Activated naive CD4-positive, alpha-beta T cell treated with anti-CD3 and anti-CD28 coated beads, Interleukin-2, amount 10 ng/mL, durations not matched to agents 7 days and 5 days (primary cell): ENCODE measurements around the gene KRT28.
A peak's percentile ranks its signal among the peaks of the same experiment; 100 is the strongest.
"Not testable (repeated sequence)": the region's sequence is repeated elsewhere in the genome, so short reads cannot be mapped to it uniquely, and the experiment has no call there.

Experiments
- CTCF ChIA-PET: fragments of 350-600 bp; sonication (Branson Sonifier 250); formaldehyde crosslinking; loops from one replicate; lab custom pipeline; 2021; ENCODE audit warnings: antibody characterized with exemption; lab: Charles Lee
- DNase-seq: peaks from one replicate; pipeline ENCODE4 v3.0.0-alpha.2; 2020
- H3K27ac Mint-ChIP-seq: one replicate; pipeline ENCODE4 v1.8.0; 2021; ENCODE audit warnings: mild to moderate bottlenecking, moderate library complexity, mixed read lengths
- H3K27me3 Mint-ChIP-seq: one replicate; pipeline ENCODE4 v1.8.0; 2021; ENCODE audit warnings: mild to moderate bottlenecking, mixed read lengths
- H3K36me3 Mint-ChIP-seq: one replicate; pipeline ENCODE4 v1.8.0; 2021; ENCODE audit warnings: mixed read lengths
- H3K4me1 Mint-ChIP-seq: one replicate; pipeline ENCODE4 v1.8.0; 2021; ENCODE audit warnings: mixed read lengths
- H3K4me3 Mint-ChIP-seq: one replicate; pipeline ENCODE4 v1.8.0; 2021; ENCODE audit warnings: mild to moderate bottlenecking, moderate library complexity, mixed read lengths
- H3K9me3 Mint-ChIP-seq: one replicate; pipeline ENCODE4 v1.8.0; 2021; ENCODE audit warnings: mixed read lengths

KRT28 gene

DNA sequence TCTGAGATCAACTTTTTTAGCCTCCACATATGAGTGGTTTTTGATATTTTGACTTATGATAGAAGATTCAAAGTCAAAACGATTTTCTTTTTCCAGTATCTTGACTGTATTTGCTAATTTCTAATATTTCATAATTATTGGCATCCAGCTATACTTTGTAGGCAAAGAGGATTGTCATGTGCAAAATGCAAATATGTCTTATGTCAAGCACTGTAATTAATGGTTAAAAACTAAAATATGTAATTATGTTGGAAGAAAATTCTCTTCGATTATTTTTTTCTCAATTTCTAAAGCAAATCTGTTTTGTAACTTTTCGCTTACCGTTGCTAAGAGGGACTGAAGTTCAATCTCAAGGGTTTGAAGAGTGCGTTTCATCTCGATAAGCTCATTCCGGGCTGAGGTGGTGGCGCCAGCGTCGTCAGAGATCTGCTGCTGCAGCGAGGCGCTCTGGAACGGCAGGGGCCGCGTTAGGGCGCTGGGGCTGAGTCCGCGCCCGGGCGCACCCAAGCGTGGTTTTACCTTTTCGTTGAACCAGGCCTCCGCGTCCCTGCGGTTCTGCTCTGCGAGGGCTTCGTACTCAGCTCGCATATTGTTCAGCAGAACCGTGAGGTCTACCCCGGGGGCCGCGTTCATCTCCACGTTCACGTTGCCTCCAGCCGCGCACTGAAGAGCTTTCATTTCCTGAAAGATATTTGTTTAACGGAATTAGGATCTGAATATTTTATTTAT, 20.4 kb downstream of the KRT28 start:
- DNase-seq: peak; percentile 34
- H3K27ac Mint-ChIP-seq: no peak overlapping the region
- peak overlapping the region; percentile 13 for H3K4me3 Mint-ChIP-seq
- CTCF ChIA-PET: no interaction called here
- H3K36me3 Mint-ChIP-seq: no peaks in the 10 kb centered on the region
- H3K4me1 Mint-ChIP-seq: no peaks in the 10 kb centered on the region
- H3K9me3 Mint-ChIP-seq: no peaks in the 10 kb centered on the region
- peaks cover 42% of the 10 kb centered on the region for H3K27me3 Mint-ChIP-seq

DNA sequence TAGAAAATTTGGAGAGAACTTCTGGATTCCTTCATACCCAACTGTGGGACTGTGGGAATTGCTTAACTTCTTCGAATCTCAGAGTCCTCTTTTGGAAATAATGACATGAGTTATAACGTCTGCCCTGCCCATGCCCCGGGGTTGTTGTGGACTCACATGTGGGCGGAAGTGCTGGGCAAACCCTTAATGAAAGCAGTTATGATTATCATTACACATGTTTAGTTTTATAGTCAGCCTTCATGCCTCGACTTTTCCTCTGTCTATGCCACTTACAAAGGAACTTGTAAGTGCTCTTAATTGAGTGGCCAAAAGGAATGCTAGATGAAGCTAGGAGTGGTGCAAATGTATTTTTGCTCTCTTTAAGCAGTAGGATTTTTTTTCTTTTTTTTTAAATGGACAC, 21.3 kb downstream of the KRT28 start:
- no peak for DNase-seq
- Mint-ChIP-seq H3K27me3 (peaks cover 42% of the 10 kb centered on the region), H3K4me1 (no peaks in the 10 kb centered on the region), H3K9me3 (no peaks in the 10 kb centered on the region), H3K4me3 (no peak overlapping the region), H3K36me3 (no peaks in the 10 kb centered on the region), H3K27ac (no peak overlapping the region)
- CTCF ChIA-PET: no interaction called here

DNA sequence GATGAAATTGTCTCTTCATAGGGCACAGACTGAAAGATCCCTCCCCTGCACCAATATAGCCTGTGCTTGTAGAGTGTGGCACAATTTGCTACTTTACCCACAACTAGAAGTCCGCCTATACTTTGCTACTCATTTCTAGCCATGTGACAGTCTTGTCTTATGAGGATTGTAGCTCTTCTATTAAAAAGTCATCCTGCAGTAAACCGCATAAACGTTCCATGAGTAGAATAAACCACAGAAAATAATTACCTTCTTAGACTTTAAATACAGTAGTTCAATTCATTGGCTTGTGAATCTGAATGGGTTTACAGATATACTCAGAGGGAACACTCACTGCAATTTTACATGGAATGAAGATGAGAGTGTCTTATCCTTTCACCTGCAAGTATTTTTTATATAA, 21.8 kb downstream of the KRT28 start:
- H3K27ac Mint-ChIP-seq: no peak overlapping the region
- peaks cover 42% of the 10 kb centered on the region for H3K27me3 Mint-ChIP-seq
- H3K4me1 Mint-ChIP-seq: no peaks in the 10 kb centered on the region
- H3K36me3 Mint-ChIP-seq: no peaks in the 10 kb centered on the region
- no peak for DNase-seq
- H3K4me3 Mint-ChIP-seq: no peak overlapping the region
- H3K9me3 Mint-ChIP-seq: no peaks in the 10 kb centered on the region
- CTCF ChIA-PET: no interaction called here

DNA sequence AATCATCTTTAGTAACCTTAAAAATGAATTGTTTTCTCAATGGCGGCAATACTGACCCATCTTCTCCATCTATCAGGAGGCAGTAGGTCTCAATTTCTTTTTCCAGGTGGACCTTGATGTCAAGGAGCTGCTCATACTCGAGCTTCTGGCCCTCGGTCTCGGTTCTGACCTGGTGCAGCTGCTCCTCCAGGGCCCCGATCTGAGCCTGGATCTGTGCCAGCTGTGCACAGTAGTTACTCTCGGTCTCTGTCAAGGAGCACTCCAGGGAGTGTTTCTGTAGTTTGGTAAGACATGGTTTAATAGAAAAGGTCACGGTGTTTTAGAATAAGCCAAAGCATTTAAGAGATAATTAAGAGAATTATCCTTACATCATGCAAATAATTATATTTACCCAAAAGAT, 22.3 kb downstream of the KRT28 start:
- Mint-ChIP-seq H3K4me3 (no peak overlapping the region), H3K27ac (no peak overlapping the region), H3K9me3 (no peaks in the 10 kb centered on the region), H3K36me3 (no peaks in the 10 kb centered on the region), H3K4me1 (no peaks in the 10 kb centered on the region), H3K27me3 (peaks cover 43% of the 10 kb centered on the region)
- CTCF ChIA-PET: no interaction called here
- no peak for DNase-seq

DNA sequence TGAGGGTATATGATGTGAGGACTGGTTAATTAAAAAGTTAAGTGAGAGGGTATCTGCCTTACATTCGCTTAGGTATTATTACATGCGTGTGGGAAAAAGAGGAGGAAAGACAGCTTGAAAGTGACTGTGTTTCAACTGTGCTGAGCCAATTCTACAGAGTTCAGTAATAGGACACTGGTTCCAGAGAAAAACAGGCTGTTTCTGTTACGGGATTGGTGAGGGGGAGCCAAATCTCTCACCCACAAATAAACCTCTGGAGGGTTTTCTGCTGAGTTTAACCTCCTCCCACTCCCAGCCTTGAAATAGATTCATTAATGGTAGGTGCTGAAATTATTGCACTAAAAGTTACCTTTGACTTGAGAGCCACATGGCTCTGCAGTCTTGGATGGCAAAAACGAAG, 23.8 kb downstream of the KRT28 start:
- H3K4me1 Mint-ChIP-seq: no peaks in the 10 kb centered on the region
- CTCF ChIA-PET: no interaction called here
- H3K4me3 Mint-ChIP-seq: no peak overlapping the region
- H3K9me3 Mint-ChIP-seq: no peaks in the 10 kb centered on the region
- H3K27ac Mint-ChIP-seq: no peak overlapping the region
- peaks cover 43% of the 10 kb centered on the region for H3K27me3 Mint-ChIP-seq
- H3K36me3 Mint-ChIP-seq: no peaks in the 10 kb centered on the region
- DNase-seq: no peak

DNA sequence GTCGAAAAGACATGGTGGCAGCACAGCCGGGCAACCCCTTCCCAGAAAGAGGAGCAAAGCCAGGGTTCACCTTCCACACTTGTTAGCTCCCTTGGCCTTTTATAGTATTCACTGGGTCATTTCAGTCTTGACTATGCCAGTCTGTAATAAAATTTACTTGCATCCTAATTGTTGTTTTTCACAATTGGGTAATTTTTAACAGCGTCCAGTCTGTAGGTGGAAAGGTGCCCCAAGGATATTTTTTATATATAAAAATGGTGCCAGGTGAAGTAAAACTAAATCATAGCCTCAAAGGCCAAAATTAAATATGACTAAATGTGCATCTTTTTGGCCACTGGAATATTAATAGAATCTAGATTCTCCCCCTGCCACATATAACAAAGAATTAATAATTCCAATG, 27.7 kb downstream of the KRT28 start, which contains the start of gene KRT26:
KRT26 (minus strand) TSS at position 101 of the 400 bp plus-strand sequence; CDS start at position 13, 88 bp downstream.
- H3K27me3 Mint-ChIP-seq: peaks cover 26% of the 10 kb centered on the region
- no peak within 1 kb of the TSS for H3K27ac Mint-ChIP-seq
- H3K9me3 Mint-ChIP-seq: no peaks in the 10 kb centered on the region
- CTCF ChIA-PET: no interaction called here
- no peaks in the 10 kb centered on the region for H3K4me1 Mint-ChIP-seq
- H3K36me3 Mint-ChIP-seq: no peaks in the 10 kb centered on the region
- H3K4me3 Mint-ChIP-seq: no peak within 1 kb of the TSS
- no peak for DNase-seq

DNA sequence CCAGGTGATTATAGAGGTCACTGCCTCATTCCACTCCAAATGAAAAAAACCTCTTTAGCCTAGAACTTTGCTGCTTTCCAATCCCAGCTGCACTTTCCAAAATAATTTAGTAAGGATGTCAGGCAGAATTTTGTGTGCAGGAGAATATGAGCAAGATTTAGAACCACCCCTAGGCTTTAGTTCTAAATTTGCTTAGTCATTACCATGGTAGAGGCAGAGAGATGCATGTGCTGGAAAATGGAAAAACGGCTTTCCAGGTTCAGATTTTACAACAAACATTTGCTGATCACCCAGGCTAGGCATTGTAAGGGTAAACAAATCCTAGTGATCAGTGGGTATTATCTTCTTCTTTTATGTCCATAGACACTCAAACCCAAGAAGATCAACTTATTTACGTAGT, 34.1 kb downstream of the KRT28 start:
- Mint-ChIP-seq H3K27ac (no peak overlapping the region), H3K4me3 (no peak overlapping the region), H3K27me3 (peaks cover 32% of the 10 kb centered on the region), H3K36me3 (no peaks in the 10 kb centered on the region), H3K4me1 (no peaks in the 10 kb centered on the region), H3K9me3 (peaks cover 23% of the 10 kb centered on the region)
- CTCF ChIA-PET: no interaction called here
- no peak for DNase-seq

DNA sequence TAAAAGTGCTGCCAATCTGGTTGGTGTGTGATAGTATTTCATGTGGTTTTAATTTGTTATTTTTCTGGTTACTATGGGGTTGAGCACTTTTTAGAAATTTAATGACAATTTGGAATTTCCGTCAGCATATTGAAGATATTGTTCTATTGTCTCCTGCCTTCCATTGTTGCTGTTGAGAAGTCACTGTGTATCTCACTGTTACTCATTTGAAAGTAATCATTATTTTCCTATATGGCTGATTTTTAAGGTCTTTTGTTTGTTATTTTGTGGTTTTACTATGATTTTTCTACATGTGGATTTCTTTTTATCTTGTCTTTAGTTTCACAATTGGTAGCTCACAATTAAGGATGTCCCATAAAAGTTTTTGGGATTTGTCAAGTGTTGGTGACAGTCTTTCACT, 36.0 kb downstream of the KRT28 start:
- Mint-ChIP-seq H3K27ac (no peak overlapping the region), H3K36me3 (no peaks in the 10 kb centered on the region), H3K27me3 (peaks cover 29% of the 10 kb centered on the region), H3K4me1 (no peaks in the 10 kb centered on the region), H3K4me3 (no peak overlapping the region), H3K9me3 (peaks cover 39% of the 10 kb centered on the region)
- CTCF ChIA-PET: no interaction called here
- DNase-seq: no peak

DNA sequence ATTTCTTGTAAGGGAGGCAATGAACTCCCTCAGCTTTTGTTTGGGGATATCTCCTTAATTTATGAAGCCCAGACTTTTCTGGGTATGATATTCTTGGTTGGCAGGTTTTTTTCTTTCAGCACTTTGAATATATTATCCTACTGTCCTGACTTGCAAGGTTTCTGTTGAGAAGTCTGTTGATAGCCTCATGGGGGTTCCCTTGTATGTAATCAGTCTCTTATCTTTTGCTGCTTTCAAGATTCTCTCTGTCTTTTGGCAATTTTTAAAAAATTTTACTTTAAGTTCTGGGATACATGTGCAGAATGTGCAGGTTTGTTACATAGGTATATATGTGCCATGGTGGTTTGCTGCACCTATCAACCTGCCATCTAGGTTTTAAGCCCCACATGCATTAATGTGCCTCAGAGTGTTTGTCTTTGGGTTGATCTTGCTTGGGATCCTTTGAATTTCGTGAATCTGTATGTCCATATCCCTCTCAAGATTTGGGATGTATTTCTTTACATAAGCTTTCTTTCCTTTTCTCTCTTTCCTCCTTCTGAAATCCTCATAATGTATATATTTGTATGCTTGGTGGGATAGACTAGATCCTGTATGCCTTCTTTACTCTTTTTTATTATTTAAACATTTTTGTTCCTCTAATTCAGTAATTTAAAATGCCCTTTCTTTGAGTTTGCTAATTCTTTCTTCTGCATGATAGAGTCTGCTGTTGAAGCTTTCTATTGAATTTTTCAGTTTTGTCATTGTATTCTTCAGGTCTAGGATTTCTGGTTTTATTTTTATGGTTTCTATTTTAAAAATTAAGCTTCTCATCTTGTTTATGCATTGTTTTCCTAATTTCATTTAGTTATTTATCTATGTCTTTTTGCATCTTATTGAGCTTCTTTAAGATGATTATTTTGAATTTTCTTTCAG, 39.4 kb downstream of the KRT28 start:
- Mint-ChIP-seq H3K27ac (no peak overlapping the region), H3K4me1 (no peaks in the 10 kb centered on the region), H3K27me3 (peaks cover 19% of the 10 kb centered on the region), H3K36me3 (peaks cover 2% of the 10 kb centered on the region), H3K4me3 (no peak overlapping the region), H3K9me3 (peaks cover 39% of the 10 kb centered on the region)
- DNase-seq: no peak
- CTCF ChIA-PET: no interaction called here

DNA sequence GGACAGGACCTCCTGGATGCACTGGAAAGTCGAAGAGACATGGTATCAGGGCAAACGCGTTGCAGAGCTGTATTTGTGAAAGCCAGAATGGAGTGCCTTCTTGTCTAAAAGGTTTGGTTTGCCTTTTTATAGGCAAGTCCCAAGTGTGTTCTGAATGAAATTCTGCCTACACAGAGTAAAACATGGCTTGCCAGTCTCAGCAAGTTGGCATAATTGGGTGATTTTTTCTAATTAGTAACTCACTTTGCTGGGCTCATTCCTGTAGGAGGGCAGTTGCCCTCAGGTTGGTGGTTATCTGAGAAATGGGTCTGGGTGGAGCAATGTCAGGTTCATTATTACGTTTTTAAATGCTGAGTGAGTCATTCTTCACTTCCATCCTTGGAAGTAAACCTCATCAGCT, 44.5 kb downstream of the KRT28 start, which contains the start of gene KRT25:
KRT25 (minus strand) TSS at position 101 of the 400 bp plus-strand sequence; CDS start at position 41, 60 bp downstream.
- no peak within 1 kb of the TSS for H3K27ac Mint-ChIP-seq

DNA sequence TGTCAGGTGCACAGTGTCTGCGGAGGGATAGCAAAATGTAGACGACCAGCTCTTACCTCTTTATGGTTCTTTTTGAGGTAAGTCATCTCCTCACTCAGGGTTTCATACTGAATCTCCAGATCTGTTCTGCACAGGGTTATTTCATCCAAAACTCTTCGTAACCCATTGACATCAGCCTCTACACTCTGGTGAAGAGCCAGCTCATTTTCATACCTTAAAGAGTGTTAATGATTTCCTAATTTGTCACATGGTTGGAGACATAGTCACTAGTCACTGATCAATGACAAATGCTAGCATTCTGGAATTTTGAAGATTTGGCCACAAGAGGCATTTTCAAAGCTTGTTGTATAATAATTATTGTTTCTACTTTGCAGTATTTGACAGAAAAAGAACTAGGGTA, 46.0 kb downstream of the KRT28 start:
- Mint-ChIP-seq H3K27ac (no peak overlapping the region), H3K9me3 (no peaks in the 10 kb centered on the region), H3K27me3 (peaks cover 25% of the 10 kb centered on the region), H3K4me1 (no peaks in the 10 kb centered on the region), H3K36me3 (peaks cover 2% of the 10 kb centered on the region), H3K4me3 (no peak overlapping the region)
- no peak for DNase-seq
- CTCF ChIA-PET: no interaction called here

More for the DNA sequence above, 44.5 kb downstream of the KRT28 start, which contains the start of gene KRT25:
- DNase-seq: no peak
- no peaks in the 10 kb centered on the region for H3K4me1 Mint-ChIP-seq
- CTCF ChIA-PET: no interaction called here
- H3K36me3 Mint-ChIP-seq: peaks cover 2% of the 10 kb centered on the region
- peaks cover 12% of the 10 kb centered on the region for H3K9me3 Mint-ChIP-seq
- peaks cover 29% of the 10 kb centered on the region for H3K27me3 Mint-ChIP-seq
- H3K4me3 Mint-ChIP-seq: no peak within 1 kb of the TSS

DNA sequence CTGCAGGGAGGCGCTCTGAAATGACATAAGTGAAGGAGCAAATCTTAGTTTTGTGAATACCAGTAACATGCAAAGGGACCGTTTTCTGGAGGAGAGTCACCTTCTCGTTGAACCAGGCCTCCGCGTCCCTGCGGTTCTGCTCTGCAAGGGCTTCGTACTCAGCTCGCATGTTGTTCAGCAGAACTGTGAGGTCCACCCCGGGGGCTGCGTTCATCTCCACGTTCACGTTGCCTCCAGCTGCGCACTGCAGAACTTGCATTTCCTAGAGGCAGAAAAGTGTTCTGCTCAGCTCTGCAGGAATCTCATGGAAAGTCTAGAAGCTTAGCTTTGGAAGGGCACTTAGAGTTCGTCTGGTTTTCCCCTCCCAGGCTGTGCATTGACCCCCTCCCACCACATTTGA, 48.7 kb downstream of the KRT28 start:
- DNase-seq: no peak
- Mint-ChIP-seq H3K4me1 (no peaks in the 10 kb centered on the region), H3K27ac (no peak overlapping the region), H3K4me3 (no peak overlapping the region), H3K27me3 (peaks cover 33% of the 10 kb centered on the region), H3K36me3 (no peaks in the 10 kb centered on the region), H3K9me3 (peaks cover 2% of the 10 kb centered on the region)
- CTCF ChIA-PET: no interaction called here

DNA sequence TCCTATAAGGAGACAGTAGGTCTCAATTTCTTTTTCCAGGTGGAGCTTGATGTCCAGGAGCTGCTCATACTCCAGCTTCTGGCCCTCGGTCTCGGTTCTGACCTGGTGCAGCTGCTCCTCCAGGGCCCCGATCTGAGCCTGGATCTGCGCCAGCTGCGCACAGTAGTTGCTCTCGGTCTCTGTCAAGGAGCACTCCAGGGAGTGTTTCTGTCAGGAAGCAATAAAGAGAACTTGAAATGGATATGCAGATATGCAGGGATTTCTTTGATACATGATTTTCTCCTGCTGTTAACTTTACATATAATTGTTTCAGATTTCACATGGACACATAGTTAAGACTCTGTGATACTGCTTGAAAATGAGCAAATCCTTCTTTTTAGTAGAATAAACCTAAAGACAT, 49.4 kb downstream of the KRT28 start:
- DNase-seq: no peak
- H3K9me3 Mint-ChIP-seq: peaks cover 2% of the 10 kb centered on the region
- no peaks in the 10 kb centered on the region for H3K36me3 Mint-ChIP-seq
- H3K4me3 Mint-ChIP-seq: no peak overlapping the region
- CTCF ChIA-PET: no interaction called here
- H3K27ac Mint-ChIP-seq: no peak overlapping the region
- peaks cover 37% of the 10 kb centered on the region for H3K27me3 Mint-ChIP-seq
- H3K4me1 Mint-ChIP-seq: no peaks in the 10 kb centered on the region

DNA sequence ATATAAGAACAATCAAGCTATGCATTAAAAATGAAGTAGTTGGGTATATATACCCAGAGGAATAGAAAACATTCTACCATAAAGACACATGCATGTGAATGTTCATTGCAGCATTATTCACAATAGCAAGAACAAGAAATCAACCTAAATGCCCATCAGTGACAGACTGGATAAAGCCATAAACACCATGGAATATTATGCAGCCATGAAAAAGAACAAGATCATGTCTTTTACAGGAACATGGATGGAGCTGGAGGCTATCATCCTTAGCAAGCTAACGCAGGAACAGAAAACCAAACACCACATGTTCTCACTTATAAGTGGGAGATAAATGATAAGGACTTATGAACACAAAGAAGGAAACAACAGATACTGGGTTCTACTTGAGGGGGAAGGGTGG, 51.1 kb downstream of the KRT28 start:
- H3K36me3 Mint-ChIP-seq, H3K4me3 Mint-ChIP-seq, H3K9me3 Mint-ChIP-seq, DNase-seq, H3K27ac Mint-ChIP-seq, H3K4me1 Mint-ChIP-seq, CTCF ChIA-PET: not testable (repeated sequence)
- H3K27me3 Mint-ChIP-seq: peaks cover 39% of the 10 kb centered on the region
